Muscle of leg (tissue), 16 donors: ENCODE results near the gene ASRGL1. TPM values are rescaled to one million over a fixed set of nuclear protein-coding genes. Genes with fewer than 3 reads are reported as not detected.

ENCODE experiments used
- DNase-seq: peaks from one replicate; pipeline ENCODE4 v3.0.0; 2013
- H3K27ac ChIP-seq: one replicate; pipeline ENCODE4 v1.5.1; 2013; ENCODE audit warnings: mild to moderate bottlenecking, low read length, control low read depth
- H3K27me3 ChIP-seq: one replicate; pipeline ENCODE4 v1.6.1; 2013; ENCODE audit warnings: low read length; ENCODE audit not compliant: control insufficient read depth, insufficient read depth
- H3K36me3 ChIP-seq: one replicate; pipeline ENCODE4 v1.6.1; 2013; ENCODE audit warnings: low read length; ENCODE audit not compliant: control insufficient read depth, insufficient read depth
- H3K4me1 ChIP-seq: one replicate; pipeline ENCODE4 v1.6.1; 2013; ENCODE audit warnings: low read length; ENCODE audit not compliant: control insufficient read depth, insufficient read depth
- H3K4me3 ChIP-seq: one replicate; pipeline ENCODE4 v1.5.1; 2013; ENCODE audit warnings: low read length, control low read depth
- H3K9me3 ChIP-seq: replicated peaks from 2 replicates; pipeline ENCODE4 v1.6.1; 2013; ENCODE audit warnings: low read depth, low read length; ENCODE audit not compliant: control insufficient read depth
- WGBS: methylation state at CpG from one replicate; pipeline ENCODE4 v1.1.5; 2013; ENCODE audit warnings: missing lambda C conversion rate; ENCODE audit not compliant: insufficient coverage; 5-methylcytosine and 5-hydroxymethylcytosine counted together
- long read RNA-seq, 11 donors: transcript quantifications; one replicate each; lab custom pipeline, GENCODE V29; 2026
- polyA plus RNA-seq, 8 donors: library from polyadenylated mRNA; unstranded; fragments of 120-200 nt; gene quantifications; one replicate each; pipeline versions ENCODE4 v1.2.1 to v1.2.3, GENCODE V29; 2013; ENCODE audit warnings: inconsistent platforms in 1 of 8, low replicate concordance in 1 of 8; ENCODE audit not compliant: insufficient read length in 8 of 8, insufficient read depth in 1 of 8
- total RNA-seq: library from RNA; stranded (reverse); fragments of 120-200 nt; gene quantifications from one replicate; pipeline ENCODE4 v1.2.4, GENCODE V29; 2013

The ASRGL1 gene
- total RNA-seq (2.5 TPM), polyA plus RNA-seq (1 to 10 TPM; 2.4 to 5.5 (median 3.6) TPM)
- long read RNA-seq, donor 1, partial matches to known transcripts: 0 of 3 reads
- long read RNA-seq, donor 1, other reads (novel, unspliced or antisense): 0 of 3 reads
- long read RNA-seq, donor 2: 0 reads
- long read RNA-seq, donor 3, partial matches to known transcripts: 0 of 2 reads
- long read RNA-seq, donor 3, other reads (novel, unspliced or antisense): 0 of 2 reads
- long read RNA-seq, donor 4, partial matches to known transcripts: 0 of 1 reads
- long read RNA-seq, donor 4, other reads (novel, unspliced or antisense): 0 of 1 reads
- long read RNA-seq, donor 5, partial matches to known transcripts: 0 of 3 reads
- long read RNA-seq, donor 5, other reads (novel, unspliced or antisense): 0 of 3 reads
- long read RNA-seq, donor 6, partial matches to known transcripts: 0 of 3 reads
- long read RNA-seq, donor 6, other reads (novel, unspliced or antisense): 0 of 3 reads
- long read RNA-seq, donor 7, partial matches to known transcripts: 0 of 4 reads
- long read RNA-seq, donor 7, other reads (novel, unspliced or antisense): 0 of 4 reads
- long read RNA-seq, donor 8, partial matches to known transcripts: 0 of 2 reads
- long read RNA-seq, donor 8, other reads (novel, unspliced or antisense): 0 of 2 reads
- long read RNA-seq, donor 9, partial matches to known transcripts: 0 of 1 reads
- long read RNA-seq, donor 9, other reads (novel, unspliced or antisense): 0 of 1 reads
- long read RNA-seq, donor 10, partial matches to known transcripts: 0 of 1 reads
- long read RNA-seq, donor 10, other reads (novel, unspliced or antisense): 0 of 1 reads
- long read RNA-seq, donor 11, partial matches to known transcripts: 0 of 2 reads
- long read RNA-seq, donor 11, other reads (novel, unspliced or antisense): 0 of 2 reads

GRCh38 chr11:62337303-62338181 is at the start of gene ASRGL1:
TSS of gene ASRGL1 (plus strand) at chr11:62337448. CDS start at chr11:62337978, 530 bp downstream.
- Histone ChIP-seq H3K27me3 (peaks cover 31% of the 10 kb centered on the region), H3K27ac (no peak within 1 kb of the TSS)
- under 1% methylated on average over 89 of the region's 98 CpGs for WGBS

GRCh38 chr11:62295504-62295903 is 41.7 kb upstream of the ASRGL1 start:
- peaks cover 5% of the 10 kb centered on the region for H3K27me3 ChIP-seq

More at GRCh38 chr11:62337303-62338181, at the start of gene ASRGL1:
- Histone ChIP-seq H3K4me3 (peak within 1 kb of the TSS; percentile 48), H3K9me3 (no peaks in the 10 kb centered on the region), H3K4me1 (peaks cover 5% of the 10 kb centered on the region), H3K36me3 (no peaks in the 10 kb centered on the region)
- DNase-seq: peak; percentile 83

DNA sequence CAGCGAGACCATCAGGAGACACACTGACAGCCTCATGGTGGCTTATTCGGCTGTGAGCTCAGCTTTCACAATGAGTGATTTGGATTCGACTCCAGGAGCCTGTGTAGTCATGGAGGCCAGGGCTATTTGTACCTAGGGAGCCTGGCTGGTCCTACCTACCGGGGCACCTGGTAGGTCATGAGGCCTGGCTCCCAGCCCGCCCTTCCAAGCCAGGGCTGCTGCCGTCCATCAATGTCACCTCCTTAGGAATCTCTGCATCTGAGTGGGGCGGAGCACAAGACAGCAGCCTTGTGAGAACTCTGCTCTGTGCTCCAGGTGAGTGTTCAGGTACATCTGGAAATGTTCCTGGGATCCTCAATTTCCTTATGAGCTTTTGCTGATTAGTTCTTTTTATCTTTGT is 38.3 kb upstream of the ASRGL1 start, which contains the start of gene SCGB1D4:
Gene SCGB1D4 (minus strand): TSS at position 101 of the 400 bp plus-strand sequence. CDS start 65 bp downstream, at position 36.
- Histone ChIP-seq H3K4me1 (no peaks in the 10 kb centered on the region), H3K27ac (no peak within 1 kb of the TSS), H3K9me3 (no peaks in the 10 kb centered on the region), H3K36me3 (no peaks in the 10 kb centered on the region), H3K27me3 (peaks cover 5% of the 10 kb centered on the region), H3K4me3 (no peak within 1 kb of the TSS)
- no peak for DNase-seq
- WGBS: 56% methylated on average over 7 of the region's 7 CpGs

More at GRCh38 chr11:62295504-62295903, 41.7 kb upstream of the ASRGL1 start:
- H3K4me3 ChIP-seq: no peak overlapping the region
- no peaks in the 10 kb centered on the region for H3K4me1 ChIP-seq
- peak; percentile 37 for DNase-seq
- WGBS: 36% methylated on average over 2 of the region's 2 CpGs
- no peaks in the 10 kb centered on the region for H3K36me3 ChIP-seq
- H3K27ac ChIP-seq: no peak overlapping the region
- H3K9me3 ChIP-seq: no peaks in the 10 kb centered on the region

- Histone ChIP-seq H3K9me3 (peaks cover 3% of the 10 kb centered on the region), H3K4me1 (no peaks in the 10 kb centered on the region), H3K4me3 (no peak overlapping the region), H3K27ac (no peak overlapping the region), H3K36me3 (no peaks in the 10 kb centered on the region), H3K27me3 (peaks cover 2% of the 10 kb centered on the region)
- DNase-seq: no peak
- WGBS: 83% methylated on average over 1 of the region's 6 CpGs
Observed at GRCh38 chr11:62306227-62306626, 31.0 kb upstream of the ASRGL1 start.

DNA sequence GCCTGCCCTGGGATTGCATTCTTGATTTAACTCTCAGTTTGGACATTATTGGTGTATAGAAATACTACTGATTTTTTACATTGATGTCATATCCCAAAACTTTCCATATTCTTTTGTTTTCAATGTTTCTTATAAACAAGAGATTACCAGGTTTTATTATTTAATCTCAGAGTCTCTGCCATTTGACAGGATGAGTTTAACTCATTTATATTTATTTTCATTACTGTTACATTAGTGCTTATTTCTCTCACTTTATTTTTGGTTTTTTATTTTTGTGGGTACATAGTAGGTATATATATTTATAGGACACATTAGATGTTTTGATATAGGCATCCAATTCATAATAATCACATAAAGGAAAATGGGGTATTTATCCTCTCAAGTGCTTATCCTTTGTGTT is 29.3 kb upstream of the ASRGL1 start:
- Histone ChIP-seq H3K27ac (no peak overlapping the region), H3K4me1 (no peaks in the 10 kb centered on the region), H3K36me3 (no peaks in the 10 kb centered on the region), H3K4me3 (no peak overlapping the region), H3K27me3 (peaks cover 2% of the 10 kb centered on the region), H3K9me3 (peaks cover 3% of the 10 kb centered on the region)
- DNase-seq: no peak

DNA sequence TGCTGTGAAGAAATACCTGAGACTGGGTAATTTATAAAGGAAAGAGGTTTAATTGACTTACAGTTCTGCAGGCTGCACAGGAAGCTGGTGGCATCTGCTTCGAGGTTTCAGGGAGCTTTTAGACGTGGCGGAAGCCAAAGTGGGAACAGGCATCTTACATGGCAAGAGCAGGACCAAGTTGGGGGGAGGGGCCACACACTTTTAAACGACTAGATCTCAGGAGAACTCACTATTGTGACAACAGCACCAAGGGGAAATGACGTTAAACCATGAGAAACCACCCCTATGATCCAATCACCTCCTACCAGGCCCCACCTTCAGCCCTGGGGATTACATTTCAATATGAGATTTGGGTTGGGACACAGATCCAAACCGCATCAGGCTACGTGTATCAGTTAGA is 27.3 kb upstream of the ASRGL1 start:
- H3K4me3 ChIP-seq: no peak overlapping the region

DNA sequence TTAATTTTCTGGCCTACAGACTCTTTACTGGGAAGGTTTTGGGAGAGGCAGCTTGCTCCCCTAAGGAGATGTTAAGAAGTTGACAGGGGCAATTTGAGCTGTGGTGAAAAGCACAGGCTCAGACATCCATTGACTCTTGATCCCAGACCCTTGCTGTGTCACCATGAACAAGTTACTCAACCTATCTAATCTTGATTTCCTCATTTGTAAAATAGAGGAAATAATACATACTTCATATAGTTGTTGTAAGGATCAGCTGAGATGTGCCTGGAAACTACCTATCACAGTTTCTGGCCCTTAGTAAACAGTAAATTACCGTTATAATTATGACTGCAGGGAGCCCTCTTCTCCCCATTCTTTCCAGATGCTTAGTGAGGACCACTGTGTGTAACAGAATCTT is 21.8 kb upstream of the ASRGL1 start:
- H3K4me3 ChIP-seq: no peak overlapping the region
- no peaks in the 10 kb centered on the region for H3K9me3 ChIP-seq
- H3K36me3 ChIP-seq: no peaks in the 10 kb centered on the region
- no peaks in the 10 kb centered on the region for H3K4me1 ChIP-seq
- H3K27ac ChIP-seq: no peak overlapping the region
- no peak for DNase-seq
- 43% methylated on average over 1 of the region's 1 CpG for WGBS
- peaks cover 3% of the 10 kb centered on the region for H3K27me3 ChIP-seq

More for the DNA sequence above, 27.3 kb upstream of the ASRGL1 start:
- DNase-seq: no peak
- H3K9me3 ChIP-seq: peaks cover 3% of the 10 kb centered on the region
- H3K36me3 ChIP-seq: no peaks in the 10 kb centered on the region
- WGBS: 34% methylated on average over 3 of the region's 7 CpGs
- H3K4me1 ChIP-seq: no peaks in the 10 kb centered on the region
- H3K27ac ChIP-seq: no peak overlapping the region
- H3K27me3 ChIP-seq: peaks cover 4% of the 10 kb centered on the region

GRCh38 chr11:62322524-62322923 is 14.7 kb upstream of the ASRGL1 start:
- 82% methylated on average over 1 of the region's 2 CpGs for WGBS
- Histone ChIP-seq H3K36me3 (no peaks in the 10 kb centered on the region), H3K27me3 (peaks cover 5% of the 10 kb centered on the region), H3K4me1 (no peaks in the 10 kb centered on the region), H3K9me3 (no peaks in the 10 kb centered on the region), H3K27ac (no peak overlapping the region), H3K4me3 (no peak overlapping the region)
- no peak for DNase-seq

GRCh38 chr11:62324731-62325556 is 12.3 kb upstream of the ASRGL1 start:
- no peak overlapping the region for H3K27ac ChIP-seq
- no peak overlapping the region for H3K4me3 ChIP-seq
- H3K4me1 ChIP-seq: no peaks in the 10 kb centered on the region
- no peaks in the 10 kb centered on the region for H3K36me3 ChIP-seq
- H3K27me3 ChIP-seq: peaks cover 5% of the 10 kb centered on the region
- no peaks in the 10 kb centered on the region for H3K9me3 ChIP-seq
- peak; percentile 12 for DNase-seq
- WGBS: 33% methylated on average over 3 of the region's 18 CpGs
